22Rv1 (cell line): ENCODE data around the gene EFHD2.
"Not testable (repeated sequence)": the region's sequence is repeated elsewhere in the genome, so short reads cannot be mapped to it uniquely, and the experiment has no call there.

ENCODE experiments used
- H3K27ac ChIP-seq: fragments of 450-650 bp; 2 replicates; pipeline ENCODE4 v1.5.1; 2017
- ZFX ChIP-seq: fragments of 450-650 bp; IDR thresholded peaks from 2 replicates; pipeline ENCODE4 v1.6.1; 2017; ENCODE audit warnings: antibody characterized with exemption, borderline replicate concordance
- TF ChIP-seq, protein P1 (sequence below): fragments of 450-650 bp; IDR thresholded peaks from 2 replicates; pipeline ENCODE4 v1.5.1; 2017; ENCODE audit warnings: mild to moderate bottlenecking

Gene EFHD2

DNA sequence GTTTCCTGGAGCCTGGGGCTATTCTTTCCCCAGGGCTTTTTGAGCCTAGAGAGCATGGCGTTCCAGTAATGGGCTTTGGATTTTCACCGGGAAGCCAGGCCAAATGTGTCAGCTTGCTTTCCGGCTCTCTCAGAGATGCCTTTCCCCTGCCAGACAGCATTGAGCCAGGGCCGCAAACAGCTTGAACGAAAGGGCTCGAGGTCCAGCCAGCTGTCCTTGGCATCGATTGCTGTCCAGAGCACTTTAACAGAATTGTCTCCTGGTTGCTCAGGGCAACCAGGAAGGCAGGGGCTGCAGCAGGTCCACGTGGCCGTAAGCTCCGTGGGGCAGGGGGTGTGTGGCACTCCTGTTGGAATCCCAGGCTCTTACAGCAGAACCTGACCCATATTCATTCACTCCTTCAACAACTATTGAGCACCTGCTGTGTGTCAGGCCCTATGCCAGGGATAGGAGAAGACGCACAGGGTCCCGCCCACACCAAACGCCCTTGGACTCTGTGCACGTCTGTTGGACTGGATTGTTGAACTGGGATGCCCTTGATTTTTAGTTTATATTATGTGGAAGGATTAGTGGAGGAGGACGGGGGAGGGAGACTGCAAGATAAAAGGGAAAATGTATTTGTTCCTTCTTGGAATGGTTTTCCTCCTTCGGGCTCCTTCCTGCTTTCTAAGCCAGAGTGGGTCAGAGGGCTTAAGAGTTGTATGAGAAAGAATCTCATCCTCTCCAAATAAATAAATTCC, 38.7 kb upstream of the EFHD2 start:
- no peak for TF ChIP-seq ZFX
- TF ChIP-seq, protein P1, sequence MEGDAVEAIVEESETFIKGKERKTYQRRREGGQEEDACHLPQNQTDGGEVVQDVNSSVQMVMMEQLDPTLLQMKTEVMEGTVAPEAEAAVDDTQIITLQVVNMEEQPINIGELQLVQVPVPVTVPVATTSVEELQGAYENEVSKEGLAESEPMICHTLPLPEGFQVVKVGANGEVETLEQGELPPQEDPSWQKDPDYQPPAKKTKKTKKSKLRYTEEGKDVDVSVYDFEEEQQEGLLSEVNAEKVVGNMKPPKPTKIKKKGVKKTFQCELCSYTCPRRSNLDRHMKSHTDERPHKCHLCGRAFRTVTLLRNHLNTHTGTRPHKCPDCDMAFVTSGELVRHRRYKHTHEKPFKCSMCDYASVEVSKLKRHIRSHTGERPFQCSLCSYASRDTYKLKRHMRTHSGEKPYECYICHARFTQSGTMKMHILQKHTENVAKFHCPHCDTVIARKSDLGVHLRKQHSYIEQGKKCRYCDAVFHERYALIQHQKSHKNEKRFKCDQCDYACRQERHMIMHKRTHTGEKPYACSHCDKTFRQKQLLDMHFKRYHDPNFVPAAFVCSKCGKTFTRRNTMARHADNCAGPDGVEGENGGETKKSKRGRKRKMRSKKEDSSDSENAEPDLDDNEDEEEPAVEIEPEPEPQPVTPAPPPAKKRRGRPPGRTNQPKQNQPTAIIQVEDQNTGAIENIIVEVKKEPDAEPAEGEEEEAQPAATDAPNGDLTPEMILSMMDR, result no peak
- H3K27ac ChIP-seq, result no peak overlapping the region

DNA sequence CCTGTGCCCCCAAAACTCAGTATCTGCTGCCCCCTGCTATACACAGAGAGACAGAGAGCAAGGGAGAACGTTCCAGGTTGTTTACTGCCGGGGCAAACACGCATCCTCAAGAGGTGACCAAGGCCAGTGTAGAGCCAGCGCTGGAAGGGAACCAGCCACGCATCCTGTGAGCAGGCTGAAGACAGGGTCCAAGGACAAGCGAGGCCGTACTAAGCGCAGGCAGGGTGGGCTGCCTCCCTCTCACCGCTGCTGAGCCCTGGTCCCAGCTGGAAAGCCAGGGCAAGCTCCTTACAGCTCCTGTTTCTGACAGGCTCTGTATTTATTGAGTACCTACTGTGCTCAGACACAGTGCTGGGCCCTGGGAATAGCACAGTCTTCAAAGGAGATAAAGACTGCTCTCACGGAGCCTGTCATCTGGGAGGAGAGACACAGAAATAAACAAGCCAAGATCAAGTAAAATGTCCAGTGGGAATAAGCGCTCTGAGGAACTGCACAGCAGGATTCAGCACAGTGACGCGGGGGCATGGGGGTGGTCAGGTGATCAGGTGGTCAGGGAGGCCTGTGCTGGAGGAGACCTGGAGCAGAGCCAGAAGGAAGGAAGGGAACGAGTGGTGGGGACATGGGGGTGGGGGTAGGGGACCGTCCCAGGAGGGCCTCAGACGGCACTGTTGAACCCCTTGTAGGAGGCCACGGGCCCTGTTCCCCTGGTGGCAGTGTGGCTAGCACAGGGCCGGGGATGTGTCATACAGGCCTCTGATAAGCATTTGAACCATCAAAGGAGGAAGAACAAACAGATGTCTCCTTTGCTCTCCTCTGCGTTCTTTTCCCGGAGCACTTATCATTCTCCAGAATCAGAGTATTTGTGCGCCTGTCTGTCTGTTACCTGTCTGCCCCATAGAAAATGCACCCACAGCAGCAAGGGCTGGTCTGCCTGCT, 37.8 kb upstream of the EFHD2 start:
- H3K27ac ChIP-seq, result no peak overlapping the region
- TF ChIP-seq, protein P1, result no peak
- TF ChIP-seq ZFX, result no peak

DNA sequence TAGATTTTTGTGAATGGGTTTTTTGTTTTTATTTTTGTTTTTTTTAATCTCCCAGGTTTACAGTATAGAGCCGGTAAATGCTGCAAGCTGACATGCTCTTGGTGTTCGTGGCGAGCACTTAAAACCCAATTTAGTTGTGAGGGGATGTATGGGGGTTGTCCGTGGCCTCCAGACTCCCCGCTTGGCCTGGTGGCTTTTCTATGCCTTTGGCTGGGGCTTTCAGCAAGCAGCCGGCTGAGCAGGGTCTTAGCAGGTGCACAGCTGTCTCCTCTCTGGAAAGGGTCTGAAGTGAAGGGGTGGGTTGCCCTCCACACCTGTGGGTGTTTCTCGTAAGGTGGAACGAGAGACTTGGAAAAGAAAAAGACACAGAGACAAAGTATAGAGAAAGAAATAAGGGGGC, 31.0 kb upstream of the EFHD2 start:
- no peak overlapping the region for H3K27ac ChIP-seq
- TF ChIP-seq, protein P1, result no peak
- no peak for TF ChIP-seq ZFX

DNA sequence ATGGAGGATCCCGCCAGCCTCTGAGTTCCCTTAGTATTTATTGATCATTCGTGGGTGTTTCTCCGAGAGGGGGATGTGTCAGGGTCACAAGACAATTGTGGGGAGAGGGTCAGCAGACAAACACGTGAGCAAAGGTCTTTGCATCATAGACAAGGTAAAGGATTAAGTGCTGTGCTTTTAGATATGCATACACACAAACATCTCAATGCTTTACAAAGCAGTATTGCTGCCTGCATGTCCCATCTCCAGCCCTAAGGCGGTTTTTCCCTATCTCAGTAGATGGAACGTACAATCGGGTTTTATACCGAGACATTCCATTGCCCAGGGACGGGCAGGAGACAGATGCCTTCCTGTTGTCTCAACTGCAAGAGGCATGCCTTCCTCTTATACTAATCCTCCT, 30.5 kb upstream of the EFHD2 start:
- not testable (repeated sequence) for H3K27ac ChIP-seq

DNA sequence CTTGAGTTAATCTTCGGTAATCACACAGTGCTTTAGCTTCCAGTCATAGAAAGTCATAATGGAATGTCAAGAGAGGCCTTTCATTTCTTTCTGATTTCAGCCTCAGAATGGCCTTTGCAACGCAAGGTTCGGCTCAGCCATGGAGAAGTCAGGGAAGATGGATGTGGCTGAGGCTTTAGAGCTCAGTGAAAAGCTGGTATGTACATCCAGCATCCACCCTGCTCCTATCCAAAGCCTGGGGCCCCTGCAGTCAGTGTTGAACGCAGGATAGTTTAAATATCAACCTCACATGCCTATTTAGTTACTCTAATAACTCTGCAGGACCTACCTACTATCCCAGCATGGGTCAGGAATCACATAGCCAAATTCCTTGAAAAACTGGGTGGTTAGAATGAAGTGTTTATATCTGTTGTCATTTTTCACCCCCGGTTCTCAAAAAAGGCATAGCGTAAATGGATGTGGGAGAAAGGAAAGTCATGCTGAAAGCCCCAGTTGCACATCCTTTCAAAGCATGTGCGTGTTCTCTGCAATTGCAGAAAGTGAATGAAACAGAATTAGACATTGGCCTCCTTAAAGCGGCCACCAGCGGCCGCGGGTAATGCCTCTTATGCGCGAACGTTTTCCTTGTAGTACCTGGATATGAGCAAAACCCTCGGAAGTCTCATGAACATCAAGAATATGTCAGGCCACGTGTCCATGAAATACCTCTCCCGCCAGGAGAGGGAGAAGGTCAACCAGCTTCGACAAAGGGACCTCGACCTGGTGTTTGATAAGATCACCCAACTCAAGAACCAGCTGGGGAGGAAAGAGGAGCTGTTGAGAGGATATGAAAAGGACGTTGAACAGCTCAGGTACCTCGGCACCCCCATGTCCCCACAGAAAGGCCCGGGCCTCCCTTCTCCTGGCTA, 28.8 kb upstream of the EFHD2 start:
- no peak overlapping the region for H3K27ac ChIP-seq
- TF ChIP-seq ZFX, result no peak
- TF ChIP-seq, protein P1, result no peak

DNA sequence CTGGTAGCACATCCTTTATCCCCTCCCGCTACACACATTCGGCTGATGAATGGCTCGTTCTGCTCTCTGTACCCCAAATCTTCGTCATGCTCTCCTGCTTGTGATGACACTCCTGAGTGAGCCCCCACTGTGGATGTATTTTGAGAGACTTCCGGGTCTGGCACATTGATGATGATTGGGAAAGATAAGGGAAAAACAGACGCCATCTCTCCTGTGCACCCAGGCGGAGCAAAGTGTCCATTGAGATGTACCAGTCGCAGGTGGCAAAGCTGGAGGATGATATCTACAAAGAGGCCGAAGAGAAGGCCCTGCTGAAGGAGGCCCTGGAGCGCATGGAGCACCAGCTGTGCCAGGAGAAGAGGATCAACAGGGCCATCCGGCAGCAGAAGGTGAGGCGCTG, 27.9 kb upstream of the EFHD2 start:
- TF ChIP-seq, protein P1, result no peak
- no peak for TF ChIP-seq ZFX
- no peak overlapping the region for H3K27ac ChIP-seq
